GM13976 (cell line): Measurements from ENCODE around the gene ZWILCH.

Experiments used
- DNase-seq: peaks from one replicate; pipeline ENCODE4 v3.0.0; 2012; ENCODE audit warnings: low spot score
- in situ Hi-C: fragments of 300-500 bp; cut with MboI; formaldehyde crosslinking; loops from one replicate; pipeline ENCODE4 v1.12.0; 2022; ENCODE audit warnings: low sequenced_read_pairs, mixed read lengths, inconsistent platforms; ENCODE audit not compliant: unreplicated experiment
- TF ChIP-seq, protein P1 (sequence below): IDR thresholded peaks from 2 replicates; pipeline ENCODE4 v1.5.1; 2012; ENCODE audit warnings: borderline replicate concordance, mild to moderate bottlenecking; ENCODE audit not compliant: insufficient read depth; ENCODE audit errors: extremely low read depth, missing control alignments, control extremely low read depth

Gene ZWILCH

GRCh38 chr15:66481107-66481856, 23.8 kb upstream of the ZWILCH start:
- TF ChIP-seq, protein P1, sequence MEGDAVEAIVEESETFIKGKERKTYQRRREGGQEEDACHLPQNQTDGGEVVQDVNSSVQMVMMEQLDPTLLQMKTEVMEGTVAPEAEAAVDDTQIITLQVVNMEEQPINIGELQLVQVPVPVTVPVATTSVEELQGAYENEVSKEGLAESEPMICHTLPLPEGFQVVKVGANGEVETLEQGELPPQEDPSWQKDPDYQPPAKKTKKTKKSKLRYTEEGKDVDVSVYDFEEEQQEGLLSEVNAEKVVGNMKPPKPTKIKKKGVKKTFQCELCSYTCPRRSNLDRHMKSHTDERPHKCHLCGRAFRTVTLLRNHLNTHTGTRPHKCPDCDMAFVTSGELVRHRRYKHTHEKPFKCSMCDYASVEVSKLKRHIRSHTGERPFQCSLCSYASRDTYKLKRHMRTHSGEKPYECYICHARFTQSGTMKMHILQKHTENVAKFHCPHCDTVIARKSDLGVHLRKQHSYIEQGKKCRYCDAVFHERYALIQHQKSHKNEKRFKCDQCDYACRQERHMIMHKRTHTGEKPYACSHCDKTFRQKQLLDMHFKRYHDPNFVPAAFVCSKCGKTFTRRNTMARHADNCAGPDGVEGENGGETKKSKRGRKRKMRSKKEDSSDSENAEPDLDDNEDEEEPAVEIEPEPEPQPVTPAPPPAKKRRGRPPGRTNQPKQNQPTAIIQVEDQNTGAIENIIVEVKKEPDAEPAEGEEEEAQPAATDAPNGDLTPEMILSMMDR = no peak
- in situ Hi-C loops = no loop called here
- no peak for DNase-seq

- TF ChIP-seq, protein P1 = no peak
- in situ Hi-C loops = no loop called here
- DNase-seq = no peak
Observed at GRCh38 chr15:66482539-66482938, 22.6 kb upstream of the ZWILCH start.

DNA sequence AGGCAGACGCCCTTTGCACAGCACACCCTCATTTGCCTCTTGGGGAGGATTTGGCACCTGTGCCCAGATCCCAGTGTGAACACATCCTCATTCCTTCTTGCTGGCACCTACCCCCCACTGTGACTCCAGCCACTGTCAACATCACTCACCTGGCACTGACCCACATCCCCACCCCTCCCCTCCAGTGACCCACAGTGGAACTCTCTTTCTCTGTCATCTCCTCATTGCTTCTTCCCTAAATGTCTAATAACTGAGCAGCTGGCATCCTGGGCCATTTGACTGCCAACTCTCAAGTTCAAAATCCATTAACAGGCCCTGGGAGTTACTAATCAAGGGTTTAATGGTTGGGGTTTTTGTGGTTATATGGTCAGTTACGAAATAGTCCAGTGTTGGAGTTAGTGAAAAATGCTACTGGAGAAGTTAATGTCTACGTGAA, 22.0 kb upstream of the ZWILCH start:
- in situ Hi-C loops = no loop called here
- no peak for DNase-seq
- TF ChIP-seq, protein P1 = no peak

DNA sequence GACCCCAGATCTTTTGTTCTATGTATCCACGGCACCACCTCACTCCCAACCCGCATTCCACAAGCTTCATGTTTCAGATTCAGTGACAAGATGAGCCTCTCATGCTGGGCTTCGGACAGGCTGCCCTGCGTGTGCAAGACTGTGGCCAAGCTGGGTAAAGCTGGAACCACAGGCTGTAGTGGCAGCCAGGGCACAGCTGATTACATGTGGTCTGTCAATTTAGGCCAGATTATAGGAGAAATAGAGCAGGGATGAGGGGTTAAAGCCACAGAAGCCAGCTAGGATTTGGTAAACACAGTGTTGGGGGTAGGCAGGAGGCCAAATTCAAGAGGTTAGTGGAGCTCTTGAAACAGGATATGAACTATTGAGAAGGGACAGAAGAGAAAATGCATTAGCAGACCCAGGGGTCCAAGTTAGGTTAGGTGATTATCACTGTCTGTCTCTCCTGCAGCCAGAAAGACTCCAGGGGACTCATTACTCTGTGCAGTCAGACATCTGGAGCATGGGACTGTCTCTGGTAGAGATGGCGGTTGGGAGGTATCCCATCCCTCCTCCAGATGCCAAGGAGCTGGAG, 20.5 kb upstream of the ZWILCH start:
- DNase-seq = no peak
- TF ChIP-seq, protein P1 = no peak
- in situ Hi-C loops = no loop called here

DNA sequence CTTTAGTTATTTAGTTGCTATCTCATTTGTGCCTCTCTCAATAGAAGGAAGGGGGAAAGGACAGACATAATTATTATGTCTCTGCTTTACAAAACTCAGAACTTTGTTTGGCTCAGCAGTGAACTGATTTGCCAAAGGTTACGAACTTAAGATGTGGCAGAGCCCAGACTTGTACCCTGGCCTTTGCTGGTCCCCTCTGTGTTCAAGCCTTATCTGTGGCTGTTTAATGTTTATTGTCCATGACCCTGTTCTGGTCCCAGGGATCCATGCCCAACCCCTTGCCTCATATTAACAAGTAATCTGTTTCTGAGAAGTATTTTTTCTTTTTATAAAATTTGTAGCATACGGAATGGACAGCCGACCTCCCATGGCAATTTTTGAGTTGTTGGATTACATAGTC, 18.2 kb upstream of the ZWILCH start:
- TF ChIP-seq, protein P1 = no peak
- in situ Hi-C loops = no loop called here
- no peak for DNase-seq

DNA sequence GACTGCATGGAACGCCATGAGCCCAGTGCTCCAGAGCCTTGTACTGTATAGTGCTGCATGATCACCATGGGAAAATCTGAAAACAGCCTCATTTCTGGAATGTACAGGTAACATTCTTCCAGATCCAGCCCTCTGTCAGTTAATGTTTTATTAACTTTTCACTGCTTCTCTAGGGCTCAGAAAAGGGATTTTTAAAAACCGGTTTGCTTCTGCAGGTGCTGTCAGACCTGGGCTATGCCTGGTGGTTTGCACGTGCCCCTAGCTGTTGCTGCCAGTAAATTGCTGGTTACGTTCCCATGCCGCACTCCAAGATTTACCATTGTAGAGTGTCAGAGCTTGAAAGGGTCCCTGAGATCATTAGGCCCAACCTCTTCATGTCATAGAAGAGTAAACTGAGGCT, 16.6 kb upstream of the ZWILCH start:
- DNase-seq = no peak
- in situ Hi-C loops = no loop called here
- TF ChIP-seq, protein P1 = no peak
